NOMO-1 treated with dmso at 0.1 percent for 144 hours (cell line): ENCODE data around the gene ANKUB1.

ENCODE experiments used
- DNase-seq: peaks from one replicate; lab custom pipeline; 2025; ENCODE audit not compliant: unreplicated experiment; lab: John Stamatoyannopoulos, UW

ANKUB1 gene

DNA sequence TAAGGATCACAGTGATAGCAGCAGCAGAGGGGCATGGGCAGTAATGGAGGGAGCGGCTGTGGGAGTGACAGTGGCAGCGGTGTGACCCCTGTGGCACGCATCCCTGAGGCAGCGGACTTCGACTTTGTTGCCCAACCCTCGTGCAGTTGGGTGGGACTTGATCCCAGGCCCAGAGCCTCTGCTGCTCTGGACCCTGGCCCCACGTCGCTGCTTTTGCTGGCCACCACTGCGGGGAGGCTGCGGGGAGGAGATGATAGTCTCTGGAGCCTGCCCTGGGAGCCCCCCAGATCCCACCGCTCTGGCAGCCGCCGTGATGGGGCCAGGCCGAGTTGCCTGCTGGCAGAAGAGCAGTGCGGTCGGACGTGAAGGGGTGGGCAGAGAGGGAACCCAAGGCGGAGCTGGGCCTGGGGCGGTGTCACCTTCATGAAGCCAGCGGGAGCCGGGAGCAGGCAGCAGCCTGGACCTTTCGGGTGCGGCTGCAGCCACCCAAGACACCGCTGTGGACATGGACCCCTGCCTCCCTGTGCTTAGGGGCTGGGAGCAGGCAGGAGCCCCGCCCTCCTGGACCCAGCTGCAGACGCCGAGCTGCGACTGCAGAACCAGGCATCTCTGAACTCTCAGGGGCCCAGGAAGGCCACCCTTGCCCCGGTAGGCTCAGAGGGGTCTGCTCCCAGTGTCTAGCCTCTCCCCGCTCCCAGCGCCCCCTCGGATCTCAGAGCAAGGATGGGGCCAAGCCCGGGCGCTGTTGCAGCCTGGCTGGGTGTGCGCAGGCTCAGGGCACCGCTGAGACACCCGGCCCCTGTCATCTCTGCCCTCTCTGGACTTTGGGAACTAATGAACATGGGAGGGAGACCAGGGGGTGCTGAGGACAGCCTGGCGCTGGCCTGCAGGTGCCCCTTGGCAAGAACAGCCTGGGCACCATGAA, 78.4 kb downstream of the ANKUB1 start:
- no peak for DNase-seq
